Adrenal gland (tissue), 5 donors: ENCODE results near the gene LYPD6B.

Experiments
- CTCF ChIP-seq, 6 experiments: fragments of 450-650 bp in 4 of 6; fragments of 200-600 bp in 2 of 6; sonication (generic) in 1 of 6; IDR thresholded peaks; 1 replicate in 5 of 6; 2 replicates in 1 of 6; pipeline versions ENCODE4 v1.5.1 to v1.8.0; 2016 to 2021; ENCODE audit warnings: antibody characterized with exemption in 6 of 6, mild to moderate bottlenecking in 2 of 6, moderate library complexity in 1 of 6
- POLR2A ChIP-seq, 2 donors: fragments of 450-650 bp; IDR thresholded peaks; one replicate each; pipeline ENCODE4 v1.6.1; 2017; ENCODE audit warnings: antibody characterized with exemption in 2 of 2, mild to moderate bottlenecking in 2 of 2, moderate library complexity in 1 of 2
- donor health status: DM: no; HTN: no; CAD: no.

GRCh38 chr2:149156971-149157740, 118.7 kb downstream of the LYPD6B start:
- TF ChIP-seq CTCF (IDR thresholded peaks at IDR 0.05) (no peak), POLR2A (IDR thresholded peaks at IDR 0.05) (no peak)
